Peyer's patch (tissue), 4 donors: Measurements from ENCODE around the gene B3GAT1. TPM values are rescaled to one million over a fixed set of nuclear protein-coding genes. Genes with fewer than 3 reads are reported as not detected.

Experiments
- DNase-seq, 3 donors: peaks; one replicate each; pipeline ENCODE4 v3.0.0-alpha.2; 2017 to 2019
- H3K27ac ChIP-seq, 4 donors: fragments of 200-600 bp; sonication (generic); one replicate each; pipeline ENCODE4 v1.5.1; 2016 to 2019
- H3K27me3 ChIP-seq, 2 donors: fragments of 200-600 bp; sonication (generic); one replicate each; pipeline ENCODE4 v1.5.1; 2019
- H3K36me3 ChIP-seq, 3 donors: fragments of 200-600 bp; sonication (generic); one replicate each; pipeline ENCODE4 v1.5.1; 2016 to 2019
- H3K4me1 ChIP-seq, 4 donors: fragments of 200-600 bp; sonication (generic); one replicate each; pipeline ENCODE4 v1.5.1; 2016 to 2019
- H3K4me3 ChIP-seq, 4 donors: fragments of 200-600 bp; sonication (generic); 1 replicate in 3 of 4; 2 replicates in 1 of 4; pipeline ENCODE4 v1.5.1; 2016 to 2019; ENCODE audit warnings: mild to moderate bottlenecking in 1 of 4
- H3K9me3 ChIP-seq, 4 donors: fragments of 200-600 bp; sonication (generic); one replicate each; pipeline ENCODE4 v1.5.1; 2016 to 2019; ENCODE audit warnings: mild to moderate bottlenecking in 1 of 4
- CTCF ChIP-seq, 6 experiments: fragments of 450-650 bp in 4 of 6; fragments of 200-600 bp in 2 of 6; sonication (generic) in 1 of 6; IDR thresholded peaks; one replicate each; pipeline ENCODE4 v1.5.1; 2017 to 2019; ENCODE audit warnings: antibody characterized with exemption in 6 of 6, mild to moderate bottlenecking in 3 of 6, moderate library complexity in 1 of 6
- POLR2A ChIP-seq, 2 donors: fragments of 450-650 bp; IDR thresholded peaks; one replicate each; pipeline ENCODE4 v1.5.1; 2017; ENCODE audit warnings: antibody characterized with exemption in 2 of 2, mild to moderate bottlenecking in 2 of 2, moderate library complexity in 2 of 2
- total RNA-seq, 4 donors: library from RNA; depleted of rRNA; stranded (reverse); fragments of >200 nt; gene quantifications; one replicate each; pipeline ENCODE4 v1.1.0, GENCODE V29; 2016

B3GAT1 gene
- total RNA-seq, 4 donors from 2014 or later, result 0.35 to 3.3 (median 0.54) TPM; not detected in 1

- Histone ChIP-seq H3K27me3 (no peaks in the 10 kb centered on the region), H3K4me3 (peak overlapping the region; percentile 43 to 78 (median 58)), H3K27ac (no peak overlapping the region), H3K36me3 (no peaks in the 10 kb centered on the region), H3K4me1 (peaks cover 0 to 16% (median 5%) of the 10 kb centered on the region in 4 donors), H3K9me3 (no peaks in the 10 kb centered on the region)
- TF ChIP-seq CTCF (IDR thresholded peaks at IDR 0.05) (no peak), POLR2A (IDR thresholded peaks at IDR 0.05) (no peak)
- peak in 1 of 3 donors; percentile 54 for DNase-seq
These were observed 79.8 kb downstream of the B3GAT1 start for GRCh38 chr11:134332189-134332631.

- Histone ChIP-seq H3K36me3 (no peaks in the 10 kb centered on the region), H3K27ac (no peak within 1 kb of the TSS), H3K4me3 (peak within 1 kb of the TSS; percentile 43 to 78 (median 58)), H3K4me1 (peaks cover 0 to 16% (median 5%) of the 10 kb centered on the region in 4 donors), H3K27me3 (no peaks in the 10 kb centered on the region), H3K9me3 (no peaks in the 10 kb centered on the region)
- peak; percentile 59 to 95 (median 93) for DNase-seq
- TF ChIP-seq CTCF (IDR thresholded peaks at IDR 0.05) (no peak), POLR2A (IDR thresholded peaks at IDR 0.05) (peak in 1 of 2 donors; percentile 47)
These were observed 80.5 kb downstream of the B3GAT1 start, which contains the start of gene GLB1L2 for GRCh38 chr11:134331354-134332188. TSS of gene GLB1L2 (plus strand) at chr11:134331988. CDS start at chr11:134332062, 74 bp downstream.

GRCh38 chr11:134330611-134331353 is 81.3 kb downstream of the B3GAT1 start:
- H3K36me3 ChIP-seq, result no peaks in the 10 kb centered on the region
- TF ChIP-seq CTCF (IDR thresholded peaks at IDR 0.05), result no peak
- TF ChIP-seq POLR2A (IDR thresholded peaks at IDR 0.05), result no peak
- H3K27me3 ChIP-seq, result no peaks in the 10 kb centered on the region
- no peaks in the 10 kb centered on the region for H3K9me3 ChIP-seq
- no peak for DNase-seq
- no peak overlapping the region for H3K27ac ChIP-seq
- peaks cover 0 to 16% (median 5%) of the 10 kb centered on the region in 4 donors for H3K4me1 ChIP-seq
- H3K4me3 ChIP-seq, result peak overlapping the region in 3 of 4 donors; percentile 7 to 78 (median 60)

Other genes starting within 250 kb of the B3GAT1 start
- gene NCAPD3, start 188.3 kb downstream of the B3GAT1 start, total RNA-seq, result 10 to 100 TPM; 12.5 to 30.5 (median 13.9) TPM
- gene VPS26B, start 187.6 kb downstream of the B3GAT1 start, total RNA-seq, result 10 to 100 TPM; 33.8 to 74.0 (median 64.0) TPM
- 10 to 100 TPM; 37.8 to 62.7 (median 52.3) TPM for gene THYN1, start 158.9 kb downstream of the B3GAT1 start, total RNA-seq
- gene ACAD8, start 158.7 kb downstream of the B3GAT1 start, total RNA-seq, result 10 to 100 TPM; 30.4 to 44.5 (median 36.9) TPM
- not detected for gene GLB1L3, start 135.9 kb downstream of the B3GAT1 start, total RNA-seq
- 10 to 100 TPM in 2 of 4 donors, 1 to 10 TPM in 2; 4.2 to 21.6 (median 12.4) TPM for gene GLB1L2, start 80.3 kb downstream of the B3GAT1 start, total RNA-seq